ENCODE measurements around the gene ABLIM2. TPM values are rescaled to one million over a fixed set of nuclear protein-coding genes. Genes with fewer than 3 reads are reported as not detected.
"Not testable (repeated sequence)": the region's sequence is repeated elsewhere in the genome, so short reads cannot be mapped to it uniquely, and the experiment has no call there.

Gene ABLIM2
- total and polyA plus RNA-seq, 2 donors (not counting 1 experiment from before 2014, with no cell fraction given), result 3.3 to 79.0 TPM

- intact Hi-C loops (cut with micrococcal nuclease), result no loop called here
- Histone ChIP-seq H3K27ac (ENCODE audit: low read length in 2 of 2) (no peak overlapping the region), H3K79me2 (ENCODE audit: control insufficient read depth, insufficient read depth, low read length) (no peaks in the 10 kb centered on the region), H3K4me1 (ENCODE audit: control insufficient read depth in 2 of 2, insufficient read depth in 2 of 2, low read length in 2 of 2) (no peaks in the 10 kb centered on the region), H3K27me3 (replicated peaks in 1 of 4; ENCODE audit: control extremely low read depth in 1 of 4, control insufficient read depth in 3 of 4, insufficient read depth in 4 of 4, low read length in 3 of 4) (peaks cover 0 to 22% (median 1%) of the 10 kb centered on the region in 4 experiments), H3K9ac (ENCODE audit: low read length) (no peak overlapping the region), H3K9me3 (ENCODE audit: control extremely low read depth in 1 of 3, control insufficient read depth in 2 of 3, insufficient read depth in 1 of 3, low read length in 2 of 3) (peaks cover 0 to 25% (median 0%) of the 10 kb centered on the region in 3 donors), H3K4me3 (ENCODE audit: control extremely low read depth in 1 of 5, extremely low read depth in 1 of 5, insufficient read depth in 1 of 5, low read depth in 2 of 5, low read length in 4 of 5) (no peak overlapping the region), H2AFZ (ENCODE audit: insufficient read depth, low read depth, low read length, poor library complexity, severe bottlenecking) (no peak overlapping the region), H3K36me3 (replicated peaks in 1 of 2; ENCODE audit: control extremely low read depth in 1 of 2, control insufficient read depth in 1 of 2, extremely low read depth in 1 of 2, insufficient read depth in 2 of 2, low read length in 1 of 2) (no peaks in the 10 kb centered on the region), H4K20me1 (ENCODE audit: control insufficient read depth, insufficient read depth, low read length, poor library complexity, severe bottlenecking) (no peaks in the 10 kb centered on the region), H3K4me2 (replicated peaks; ENCODE audit: low read depth, low read length, poor library complexity, severe bottlenecking) (no peak overlapping the region)
- TF ChIP-seq CTCF (IDR thresholded peaks at IDR 0.05), result no peak
- TF ChIP-seq EZH2 (IDR thresholded peaks at IDR 0.05; ENCODE audit: borderline replicate concordance, insufficient read depth, low read depth, low read length, poor library complexity, severe bottlenecking), result no peak
- ChIA-PET CTCF (interaction anchor here (1.4 to 1.5 kb wide), 2 partner anchors 36 to 50 kb away, joined by 3 to 4 read pairs; no protein-coding TSS in a partner anchor), POLR2A (interaction anchor here (1.0 to 1.1 kb wide), 2 partner anchors 23 to 58 kb away, joined by 3 to 6 read pairs; partner anchors contain the start of gene SH3TC1)
- Mint-ChIP-seq H3K4me3 (no peak overlapping the region), H3K4me1 (no peaks in the 10 kb centered on the region), H3K27me3 (peaks cover 9% of the 10 kb centered on the region), H3K27ac (no peak overlapping the region), H3K9me3 (ENCODE audit: insufficient read depth) (peaks cover 5% of the 10 kb centered on the region)
- no peak for ATAC-seq (ENCODE audit: low read depth)
- 77% methylated on average over 5 of the region's 6 CpGs for WGBS (ENCODE audit: insufficient coverage)
- DNase-seq, result no peak
Observed at GRCh38 chr4:8140915-8141314, 17.7 kb downstream of the ABLIM2 start.

GRCh38 chr4:8139726-8140125, 18.9 kb downstream of the ABLIM2 start:
- Histone ChIP-seq H3K9me3 (ENCODE audit: control extremely low read depth in 1 of 3, control insufficient read depth in 2 of 3, insufficient read depth in 1 of 3, low read length in 2 of 3) (peaks cover 0 to 25% (median 0%) of the 10 kb centered on the region in 3 donors), H3K27me3 (replicated peaks in 1 of 4; ENCODE audit: control extremely low read depth in 1 of 4, control insufficient read depth in 3 of 4, insufficient read depth in 4 of 4, low read length in 3 of 4) (peaks cover 0 to 22% (median 1%) of the 10 kb centered on the region in 4 experiments)
- ATAC-seq (ENCODE audit: low read depth); H3K27ac ChIP-seq (ENCODE audit: low read length in 2 of 2); H3K4me3 ChIP-seq (ENCODE audit: control extremely low read depth in 1 of 5, extremely low read depth in 1 of 5, insufficient read depth in 1 of 5, low read depth in 2 of 5, low read length in 4 of 5); H3K27ac Mint-ChIP-seq; H3K4me2 ChIP-seq (replicated peaks; ENCODE audit: low read depth, low read length, poor library complexity, severe bottlenecking); H3K4me3 Mint-ChIP-seq; intact Hi-C loops (cut with micrococcal nuclease); H4K20me1 ChIP-seq (ENCODE audit: control insufficient read depth, insufficient read depth, low read length, poor library complexity, severe bottlenecking); H3K27me3 Mint-ChIP-seq; H3K4me1 ChIP-seq (ENCODE audit: control insufficient read depth in 2 of 2, insufficient read depth in 2 of 2, low read length in 2 of 2); POLR2A ChIA-PET; H3K9me3 Mint-ChIP-seq (ENCODE audit: insufficient read depth); H3K9ac ChIP-seq (ENCODE audit: low read length); H3K79me2 ChIP-seq (ENCODE audit: control insufficient read depth, insufficient read depth, low read length); H3K4me1 Mint-ChIP-seq; DNase-seq; H2AFZ ChIP-seq (ENCODE audit: insufficient read depth, low read depth, low read length, poor library complexity, severe bottlenecking); H3K36me3 ChIP-seq (replicated peaks in 1 of 2; ENCODE audit: control extremely low read depth in 1 of 2, control insufficient read depth in 1 of 2, extremely low read depth in 1 of 2, insufficient read depth in 2 of 2, low read length in 1 of 2): not testable (repeated sequence)
- WGBS (ENCODE audit: insufficient coverage), result 100% methylated on average over 2 of the region's 5 CpGs
- CTCF ChIA-PET, result interaction anchor here (1.5 kb wide), 1 partner anchor 51 kb away, joined by 3 read pairs; no protein-coding TSS in a partner anchor
